HepG2 (cell line): ENCODE data around the gene PCDHB7. TPM values are rescaled to one million over a fixed set of nuclear protein-coding genes. Genes with fewer than 3 reads are reported as not detected.
A peak's percentile ranks its signal among the peaks of the same experiment; 100 is the strongest.

ENCODE experiments used
- IKZF4 ChIP-seq: sonication (generic); formaldehyde crosslinking; IDR thresholded peaks from 2 replicates; pipeline ENCODE4 v1.5.1; 2020; ENCODE audit warnings: borderline replicate concordance, mild to moderate bottlenecking, low read depth, missing genetic modification reagents; ENCODE audit errors: not compliant biosample characterization
- KAT8 ChIP-seq: IDR thresholded peaks from 2 replicates; pipeline ENCODE4 v1.6.1; 2016; ENCODE audit warnings: missing genetic modification reagents, missing compliant biosample characterization
- PBX3 ChIP-seq: sonication (generic); formaldehyde crosslinking; IDR thresholded peaks from 2 replicates; pipeline ENCODE4 v1.8.1; 2023; ENCODE audit warnings: missing genetic modification reagents, inconsistent platforms, borderline replicate concordance
- REXO4 ChIP-seq: sonication (generic); formaldehyde crosslinking; IDR thresholded peaks from 2 replicates; pipeline ENCODE4 v1.8.0; 2022; ENCODE audit warnings: missing genetic modification reagents, mild to moderate bottlenecking, borderline replicate concordance
- TERF1 ChIP-seq: sonication (generic); formaldehyde crosslinking; IDR thresholded peaks from 2 replicates; pipeline ENCODE4 v1.8.0; 2022; ENCODE audit warnings: mild to moderate bottlenecking, missing genetic modification reagents, moderate library complexity
- TMF1 ChIP-seq: sonication (generic); formaldehyde crosslinking; IDR thresholded peaks from 2 replicates; pipeline ENCODE4 v1.8.1; 2022; ENCODE audit warnings: low read depth, missing genetic modification reagents
- ZBTB34 ChIP-seq: sonication (generic); formaldehyde crosslinking; IDR thresholded peaks from 2 replicates; pipeline ENCODE4 v1.8.0; 2022; ENCODE audit warnings: mild to moderate bottlenecking, missing genetic modification reagents
- ZNF800 ChIP-seq: sonication (generic); formaldehyde crosslinking; IDR thresholded peaks from 2 replicates; pipeline ENCODE4 v1.4.0; 2020; ENCODE audit warnings: missing genetic modification reagents
- ZSCAN22 ChIP-seq: sonication (generic); formaldehyde crosslinking; IDR thresholded peaks from 2 replicates; pipeline ENCODE4 v1.4.0; 2020; ENCODE audit warnings: mild to moderate bottlenecking, missing genetic modification reagents
- polyA plus RNA-seq, 8 experiments: library from polyadenylated mRNA; depleted of rRNA in 3 of 8; stranded (reverse) in 7 of 8; unstranded in 1 of 8; fragments of >200 nt; fragmentation: Illumina TruSeq in 4 of 8; extraction: Trizol in 4 of 8; gene quantifications; 2 replicates each; pipeline versions ENCODE4 v1.2.1 to v1.2.3, GENCODE V29; 2011 to 2016; ENCODE audit warnings: low read depth in 4 of 8, missing spikeins in 1 of 8, mixed read lengths in 1 of 8; ENCODE audit not compliant: insufficient read depth in 1 of 8
- total RNA-seq, 5 experiments: library from RNA; depleted of rRNA; stranded (reverse); fragments of >200 nt; fragmentation: Illumina TruSeq; extraction: Trizol; gene quantifications; 2 replicates each; pipeline ENCODE4 v1.2.3, GENCODE V29; 2016; ENCODE audit warnings: low read depth in 1 of 5
- TF ChIP-seq, protein P1 (sequence below): IDR thresholded peaks from 2 replicates; pipeline ENCODE4 v1.6.1; 2016
- TF ChIP-seq, protein P2 (sequence below): sonication (generic); formaldehyde crosslinking; IDR thresholded peaks from 2 replicates; pipeline ENCODE4 v1.5.1; 2020; ENCODE audit warnings: mild to moderate bottlenecking, moderate library complexity, missing genetic modification reagents
- TF ChIP-seq, protein P3 (sequence below): sonication (generic); formaldehyde crosslinking; IDR thresholded peaks from 2 replicates; pipeline ENCODE4 v1.5.1; 2020; ENCODE audit warnings: mild to moderate bottlenecking, missing genetic modification reagents, moderate library complexity

The PCDHB7 gene
- total and polyA plus RNA-seq, 2 of the 13 experiments (the other 11 are each of a cell fraction or from before 2014, with no cell fraction given) = 0.02 to 0.03 TPM

DNA sequence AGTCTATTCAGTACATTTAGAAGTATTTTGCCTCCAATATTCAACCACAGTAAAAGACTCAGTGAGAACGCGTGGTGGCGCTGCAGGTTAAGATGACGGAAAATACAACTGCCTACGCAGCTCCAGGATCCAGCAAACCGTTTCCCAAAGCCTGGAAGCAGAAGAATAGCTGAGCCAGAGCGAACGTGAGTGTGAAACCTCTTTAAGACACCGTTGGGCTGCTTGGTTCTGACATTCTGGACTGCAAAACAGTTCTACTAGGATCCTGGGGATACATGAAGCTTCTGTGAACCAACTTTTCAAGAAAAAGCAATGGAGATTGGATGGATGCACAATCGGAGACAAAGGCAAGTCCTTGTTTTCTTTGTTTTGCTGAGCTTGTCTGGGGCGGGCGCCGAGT is 9.8 kb downstream of the PCDHB7 start, which contains the start of gene PCDHB16 (continued):
- TF ChIP-seq ZNF800 (CRISPR knock-in tag) (0 out of 2 replicates have a peak, but pooled peaks have one; percentile 50), IKZF4 (CRISPR knock-in tag) (no peak), TMF1 (CRISPR knock-in tag) (no peak), TERF1 (CRISPR knock-in tag) (no peak), ZSCAN22 (CRISPR knock-in tag) (no peak), KAT8 (CRISPR knock-in tag) (no peak), PBX3 (CRISPR knock-in tag) (no peak), ZBTB34 (CRISPR knock-in tag) (no peak), REXO4 (CRISPR knock-in tag) (no peak)
- TF ChIP-seq, protein P1, sequence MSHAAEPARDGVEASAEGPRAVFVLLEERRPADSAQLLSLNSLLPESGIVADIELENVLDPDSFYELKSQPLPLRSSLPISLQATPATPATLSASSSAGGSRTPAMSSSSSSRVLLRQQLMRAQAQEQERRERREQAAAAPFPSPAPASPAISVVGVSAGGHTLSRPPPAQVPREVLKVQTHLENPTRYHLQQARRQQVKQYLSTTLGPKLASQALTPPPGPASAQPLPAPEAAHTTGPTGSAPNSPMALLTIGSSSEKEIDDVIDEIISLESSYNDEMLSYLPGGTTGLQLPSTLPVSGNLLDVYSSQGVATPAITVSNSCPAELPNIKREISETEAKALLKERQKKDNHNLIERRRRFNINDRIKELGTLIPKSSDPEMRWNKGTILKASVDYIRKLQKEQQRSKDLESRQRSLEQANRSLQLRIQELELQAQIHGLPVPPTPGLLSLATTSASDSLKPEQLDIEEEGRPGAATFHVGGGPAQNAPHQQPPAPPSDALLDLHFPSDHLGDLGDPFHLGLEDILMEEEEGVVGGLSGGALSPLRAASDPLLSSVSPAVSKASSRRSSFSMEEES (CRISPR knock-in tag) = no peak
- TF ChIP-seq, protein P2, sequence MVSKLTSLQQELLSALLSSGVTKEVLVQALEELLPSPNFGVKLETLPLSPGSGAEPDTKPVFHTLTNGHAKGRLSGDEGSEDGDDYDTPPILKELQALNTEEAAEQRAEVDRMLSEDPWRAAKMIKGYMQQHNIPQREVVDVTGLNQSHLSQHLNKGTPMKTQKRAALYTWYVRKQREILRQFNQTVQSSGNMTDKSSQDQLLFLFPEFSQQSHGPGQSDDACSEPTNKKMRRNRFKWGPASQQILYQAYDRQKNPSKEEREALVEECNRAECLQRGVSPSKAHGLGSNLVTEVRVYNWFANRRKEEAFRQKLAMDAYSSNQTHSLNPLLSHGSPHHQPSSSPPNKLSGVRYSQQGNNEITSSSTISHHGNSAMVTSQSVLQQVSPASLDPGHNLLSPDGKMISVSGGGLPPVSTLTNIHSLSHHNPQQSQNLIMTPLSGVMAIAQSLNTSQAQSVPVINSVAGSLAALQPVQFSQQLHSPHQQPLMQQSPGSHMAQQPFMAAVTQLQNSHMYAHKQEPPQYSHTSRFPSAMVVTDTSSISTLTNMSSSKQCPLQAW = 0 out of 2 replicates have a peak, but pooled peaks have one; percentile 29
- TF ChIP-seq, protein P3, sequence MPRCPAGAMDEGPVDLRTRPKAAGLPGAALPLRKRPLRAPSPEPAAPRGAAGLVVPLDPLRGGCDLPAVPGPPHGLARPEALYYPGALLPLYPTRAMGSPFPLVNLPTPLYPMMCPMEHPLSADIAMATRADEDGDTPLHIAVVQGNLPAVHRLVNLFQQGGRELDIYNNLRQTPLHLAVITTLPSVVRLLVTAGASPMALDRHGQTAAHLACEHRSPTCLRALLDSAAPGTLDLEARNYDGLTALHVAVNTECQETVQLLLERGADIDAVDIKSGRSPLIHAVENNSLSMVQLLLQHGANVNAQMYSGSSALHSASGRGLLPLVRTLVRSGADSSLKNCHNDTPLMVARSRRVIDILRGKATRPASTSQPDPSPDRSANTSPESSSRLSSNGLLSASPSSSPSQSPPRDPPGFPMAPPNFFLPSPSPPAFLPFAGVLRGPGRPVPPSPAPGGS (CRISPR knock-in tag) = no peak
